HepG2 (cell line): Measurements from ENCODE around the gene MYO15A. TPM values are rescaled to one million over a fixed set of nuclear protein-coding genes. Genes with fewer than 3 reads are reported as not detected.
A peak's percentile ranks its signal among the peaks of the same experiment; 100 is the strongest.

ENCODE experiments used
- DPF2 ChIP-seq: sonication (generic); formaldehyde crosslinking; IDR thresholded peaks from 2 replicates; pipeline ENCODE4 v1.4.0; 2020; ENCODE audit warnings: mild to moderate bottlenecking, low read depth, missing genetic modification reagents, borderline replicate concordance
- ERF ChIP-seq: IDR thresholded peaks from 2 replicates; pipeline ENCODE4 v1.6.1; 2018; ENCODE audit warnings: missing biosample characterization, missing genetic modification reagents
- IRF2 ChIP-seq: IDR thresholded peaks from 2 replicates; pipeline ENCODE4 v1.6.1; 2018; ENCODE audit warnings: missing genetic modification reagents, missing compliant biosample characterization
- PAF1 ChIP-seq: IDR thresholded peaks from 2 replicates; pipeline ENCODE4 v1.6.1; 2016; ENCODE audit warnings: missing genetic modification reagents, missing compliant biosample characterization
- RBM39 ChIP-seq: fragments of 200-400 bp; formaldehyde crosslinking; IDR thresholded peaks from one replicate; pipeline ENCODE4 v1.6.1; 2018; ENCODE audit warnings: antibody characterized with exemption, mild to moderate bottlenecking, low read depth, low read length; ENCODE audit not compliant: poor library complexity, severe bottlenecking
- SNRNP70 ChIP-seq: fragments of 200-400 bp; formaldehyde crosslinking; IDR thresholded peaks from 2 replicates; pipeline ENCODE4 v1.6.1; 2017; ENCODE audit warnings: mild to moderate bottlenecking, low read depth, low read length, moderate library complexity
- TAF15 ChIP-seq: fragments of 200-400 bp; formaldehyde crosslinking; IDR thresholded peaks from one replicate; pipeline ENCODE4 v1.6.1; 2018; ENCODE audit warnings: mild to moderate bottlenecking, low read depth, low read length; ENCODE audit not compliant: poor library complexity, severe bottlenecking
- TBX2 ChIP-seq: sonication (generic); formaldehyde crosslinking; IDR thresholded peaks from 2 replicates; pipeline ENCODE4 v1.5.0; 2020; ENCODE audit warnings: missing genetic modification reagents, mild to moderate bottlenecking, borderline replicate concordance
- ZNF431 ChIP-seq: sonication (generic); formaldehyde crosslinking; IDR thresholded peaks from 2 replicates; pipeline ENCODE4 v1.9.0; 2022; ENCODE audit warnings: missing genetic modification reagents, low read depth, mild to moderate bottlenecking, borderline replicate concordance
- ZNF605 ChIP-seq: sonication (generic); formaldehyde crosslinking; IDR thresholded peaks from 2 replicates; pipeline ENCODE4 v1.8.0; 2022; ENCODE audit warnings: mild to moderate bottlenecking, missing genetic modification reagents
- polyA plus RNA-seq, 8 experiments: library from polyadenylated mRNA; depleted of rRNA in 3 of 8; stranded (reverse) in 7 of 8; unstranded in 1 of 8; fragments of >200 nt; fragmentation: Illumina TruSeq in 4 of 8; extraction: Trizol in 4 of 8; gene quantifications; 2 replicates each; pipeline versions ENCODE4 v1.2.1 to v1.2.3, GENCODE V29; 2011 to 2016; ENCODE audit warnings: low read depth in 4 of 8, missing spikeins in 1 of 8, mixed read lengths in 1 of 8; ENCODE audit not compliant: insufficient read depth in 1 of 8
- total RNA-seq, 5 experiments: library from RNA; depleted of rRNA; stranded (reverse); fragments of >200 nt; fragmentation: Illumina TruSeq; extraction: Trizol; gene quantifications; 2 replicates each; pipeline ENCODE4 v1.2.3, GENCODE V29; 2016; ENCODE audit warnings: low read depth in 1 of 5
- TF ChIP-seq, protein P1 (sequence below): sonication (generic); formaldehyde crosslinking; IDR thresholded peaks from 2 replicates; pipeline ENCODE4 v1.8.1; 2023; ENCODE audit warnings: mild to moderate bottlenecking, inconsistent platforms, moderate library complexity, missing genetic modification reagents, borderline replicate concordance
- TF ChIP-seq, protein P2 (sequence below): sonication (generic); formaldehyde crosslinking; IDR thresholded peaks from 2 replicates; pipeline ENCODE4 v1.4.0; 2020; ENCODE audit warnings: low read depth, missing genetic modification reagents
- TF ChIP-seq, protein P3 (sequence below), 2 experiments: sonication (generic) in 1 of 2; formaldehyde crosslinking in 1 of 2; IDR thresholded peaks; 2 replicates each; pipeline versions ENCODE4 v1.4.0 to v1.6.1; 2018 to 2020; ENCODE audit warnings: missing genetic modification reagents in 2 of 2, borderline replicate concordance in 1 of 2, low read depth in 1 of 2, mild to moderate bottlenecking in 1 of 2, missing biosample characterization in 1 of 2
- TF ChIP-seq, protein P4 (sequence below): conservative IDR thresholded peaks from 2 replicates; pipeline ENCODE4 v1.6.1; 2018; ENCODE audit warnings: missing genetic modification reagents
- TF ChIP-seq, protein P5 (sequence below): sonication (generic); formaldehyde crosslinking; IDR thresholded peaks from 2 replicates; pipeline ENCODE4 v1.8.0; 2022; ENCODE audit warnings: missing genetic modification reagents, mild to moderate bottlenecking, inconsistent platforms, borderline replicate concordance
- TF ChIP-seq, protein P6 (sequence below): sonication (generic); formaldehyde crosslinking; IDR thresholded peaks from 2 replicates; pipeline ENCODE4 v1.4.0; 2020; ENCODE audit warnings: missing genetic modification reagents

Gene MYO15A
- total and polyA plus RNA-seq, 2 of the 13 experiments (the other 11 are each of a cell fraction or from before 2014, with no cell fraction given): 0.07 to 0.20 TPM

DNA sequence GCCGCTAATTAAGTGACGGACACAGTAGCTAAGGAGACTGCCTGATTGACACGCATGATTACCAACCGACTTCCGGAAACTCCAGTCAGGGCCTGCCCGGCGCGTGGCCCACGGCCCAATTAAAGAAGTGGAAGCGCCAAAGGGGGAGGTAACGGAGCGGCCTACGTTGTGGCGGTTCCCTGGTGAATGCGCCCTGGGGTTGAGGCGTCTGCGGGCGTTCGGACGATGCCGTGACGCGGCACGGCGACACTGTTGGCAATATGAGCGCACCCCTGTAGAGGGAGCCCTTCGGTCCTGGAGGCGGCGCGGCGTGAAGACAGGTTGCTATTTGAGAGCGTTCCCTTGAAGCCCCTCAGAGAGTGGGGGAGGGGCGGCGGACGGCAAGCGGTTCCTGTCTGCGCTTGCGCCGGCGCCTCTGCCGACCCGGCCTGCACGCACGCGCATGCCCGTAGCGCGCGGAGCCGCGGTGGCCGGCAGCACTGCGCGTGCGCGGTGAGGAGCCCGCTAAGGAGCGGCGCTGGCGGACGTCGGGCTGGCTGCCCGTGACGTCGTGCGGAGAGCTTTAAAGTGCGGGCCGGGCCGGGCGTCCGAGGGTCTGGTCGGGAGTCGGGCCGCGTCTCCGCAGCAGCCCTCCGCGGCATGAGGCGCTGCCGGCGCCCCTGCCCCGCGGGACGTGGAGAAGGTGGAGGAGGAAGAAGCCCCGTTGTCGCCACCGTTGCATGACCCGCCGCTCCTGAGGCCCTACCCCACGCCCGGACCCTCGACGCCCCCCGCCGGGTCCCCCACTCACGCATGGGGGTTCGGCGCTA lies 75.0 kb downstream of the MYO15A start, which contains the start of gene ALKBH5 (continued):
- TF ChIP-seq ZNF431 (CRISPR knock-in tag) (peak; percentile 32; the same call in 1 of the 2 replicates), SNRNP70 (no peak), TAF15 (peak; percentile 84), ERF (CRISPR knock-in tag) (peak; percentile 42), IRF2 (no peak), PAF1 (CRISPR knock-in tag) (no peak), TBX2 (CRISPR knock-in tag) (0 out of 2 replicates have a peak, but pooled peaks have one; percentile 7), DPF2 (CRISPR knock-in tag) (no peak), RBM39 (peak; percentile 57), ZNF605 (peak; percentile 83; the same call in 1 of the 2 replicates)
- TF ChIP-seq, protein P1, sequence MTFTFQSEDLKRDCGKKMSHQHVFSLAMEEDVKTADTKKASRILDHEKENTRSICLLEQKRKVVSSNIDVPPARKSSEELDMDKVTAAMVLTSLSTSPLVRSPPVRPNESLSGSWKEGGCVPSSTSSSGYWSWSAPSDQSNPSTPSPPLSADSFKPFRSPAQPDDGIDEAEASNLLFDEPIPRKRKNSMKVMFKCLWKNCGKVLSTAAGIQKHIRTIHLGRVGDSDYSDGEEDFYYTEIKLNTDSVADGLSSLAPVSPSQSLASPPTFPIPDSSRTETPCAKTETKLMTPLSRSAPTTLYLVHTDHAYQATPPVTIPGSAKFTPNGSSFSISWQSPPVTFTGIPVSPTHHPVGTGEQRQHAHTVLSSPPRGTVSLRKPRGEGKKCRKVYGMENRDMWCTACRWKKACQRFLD (CRISPR knock-in tag): peak; percentile 12; the same call in 1 of the 2 replicates
- TF ChIP-seq, protein P2, sequence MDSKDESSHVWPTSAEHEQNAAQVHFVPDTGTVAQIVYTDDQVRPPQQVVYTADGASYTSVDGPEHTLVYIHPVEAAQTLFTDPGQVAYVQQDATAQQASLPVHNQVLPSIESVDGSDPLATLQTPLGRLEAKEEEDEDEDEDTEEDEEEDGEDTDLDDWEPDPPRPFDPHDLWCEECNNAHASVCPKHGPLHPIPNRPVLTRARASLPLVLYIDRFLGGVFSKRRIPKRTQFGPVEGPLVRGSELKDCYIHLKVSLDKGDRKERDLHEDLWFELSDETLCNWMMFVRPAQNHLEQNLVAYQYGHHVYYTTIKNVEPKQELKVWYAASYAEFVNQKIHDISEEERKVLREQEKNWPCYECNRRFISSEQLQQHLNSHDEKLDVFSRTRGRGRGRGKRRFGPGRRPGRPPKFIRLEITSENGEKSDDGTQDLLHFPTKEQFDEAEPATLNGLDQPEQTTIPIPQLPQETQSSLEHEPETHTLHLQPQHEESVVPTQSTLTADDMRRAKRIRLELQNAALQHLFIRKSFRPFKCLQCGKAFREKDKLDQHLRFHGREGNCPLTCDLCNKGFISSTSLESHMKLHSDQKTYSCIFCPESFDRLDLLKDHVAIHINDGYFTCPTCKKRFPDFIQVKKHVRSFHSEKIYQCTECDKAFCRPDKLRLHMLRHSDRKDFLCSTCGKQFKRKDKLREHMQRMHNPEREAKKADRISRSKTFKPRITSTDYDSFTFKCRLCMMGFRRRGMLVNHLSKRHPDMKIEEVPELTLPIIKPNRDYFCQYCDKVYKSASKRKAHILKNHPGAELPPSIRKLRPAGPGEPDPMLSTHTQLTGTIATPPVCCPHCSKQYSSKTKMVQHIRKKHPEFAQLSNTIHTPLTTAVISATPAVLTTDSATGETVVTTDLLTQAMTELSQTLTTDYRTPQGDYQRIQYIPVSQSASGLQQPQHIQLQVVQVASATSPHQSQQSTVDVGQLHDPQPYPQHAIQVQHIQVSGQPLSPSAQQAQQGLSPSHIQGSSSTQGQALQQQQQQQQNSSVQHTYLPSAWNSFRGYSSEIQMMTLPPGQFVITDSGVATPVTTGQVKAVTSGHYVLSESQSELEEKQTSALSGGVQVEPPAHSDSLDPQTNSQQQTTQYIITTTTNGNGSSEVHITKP: peak; percentile 53; the same call in 1 of the 2 replicates
- TF ChIP-seq, protein P3, sequence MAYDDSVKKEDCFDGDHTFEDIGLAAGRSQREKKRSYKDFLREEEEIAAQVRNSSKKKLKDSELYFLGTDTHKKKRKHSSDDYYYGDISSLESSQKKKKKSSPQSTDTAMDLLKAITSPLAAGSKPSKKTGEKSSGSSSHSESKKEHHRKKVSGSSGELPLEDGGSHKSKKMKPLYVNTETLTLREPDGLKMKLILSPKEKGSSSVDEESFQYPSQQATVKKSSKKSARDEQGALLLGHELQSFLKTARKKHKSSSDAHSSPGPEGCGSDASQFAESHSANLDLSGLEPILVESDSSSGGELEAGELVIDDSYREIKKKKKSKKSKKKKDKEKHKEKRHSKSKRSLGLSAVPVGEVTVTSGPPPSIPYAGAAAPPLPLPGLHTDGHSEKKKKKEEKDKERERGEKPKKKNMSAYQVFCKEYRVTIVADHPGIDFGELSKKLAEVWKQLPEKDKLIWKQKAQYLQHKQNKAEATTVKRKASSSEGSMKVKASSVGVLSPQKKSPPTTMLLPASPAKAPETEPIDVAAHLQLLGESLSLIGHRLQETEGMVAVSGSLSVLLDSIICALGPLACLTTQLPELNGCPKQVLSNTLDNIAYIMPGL (CRISPR knock-in tag; IDR thresholded peaks at IDR 0.05; ENCODE audit: borderline replicate concordance in 1 of 2, low read depth in 1 of 2): peak in 1 of 2 experiments; percentile 72; a peak in 3 of 4 replicates
- TF ChIP-seq, protein P4, sequence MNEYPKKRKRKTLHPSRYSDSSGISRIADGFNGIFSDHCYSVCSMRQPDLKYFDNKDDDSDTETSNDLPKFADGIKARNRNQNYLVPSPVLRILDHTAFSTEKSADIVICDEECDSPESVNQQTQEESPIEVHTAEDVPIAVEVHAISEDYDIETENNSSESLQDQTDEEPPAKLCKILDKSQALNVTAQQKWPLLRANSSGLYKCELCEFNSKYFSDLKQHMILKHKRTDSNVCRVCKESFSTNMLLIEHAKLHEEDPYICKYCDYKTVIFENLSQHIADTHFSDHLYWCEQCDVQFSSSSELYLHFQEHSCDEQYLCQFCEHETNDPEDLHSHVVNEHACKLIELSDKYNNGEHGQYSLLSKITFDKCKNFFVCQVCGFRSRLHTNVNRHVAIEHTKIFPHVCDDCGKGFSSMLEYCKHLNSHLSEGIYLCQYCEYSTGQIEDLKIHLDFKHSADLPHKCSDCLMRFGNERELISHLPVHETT (CRISPR knock-in tag): no peak
- TF ChIP-seq, protein P5, sequence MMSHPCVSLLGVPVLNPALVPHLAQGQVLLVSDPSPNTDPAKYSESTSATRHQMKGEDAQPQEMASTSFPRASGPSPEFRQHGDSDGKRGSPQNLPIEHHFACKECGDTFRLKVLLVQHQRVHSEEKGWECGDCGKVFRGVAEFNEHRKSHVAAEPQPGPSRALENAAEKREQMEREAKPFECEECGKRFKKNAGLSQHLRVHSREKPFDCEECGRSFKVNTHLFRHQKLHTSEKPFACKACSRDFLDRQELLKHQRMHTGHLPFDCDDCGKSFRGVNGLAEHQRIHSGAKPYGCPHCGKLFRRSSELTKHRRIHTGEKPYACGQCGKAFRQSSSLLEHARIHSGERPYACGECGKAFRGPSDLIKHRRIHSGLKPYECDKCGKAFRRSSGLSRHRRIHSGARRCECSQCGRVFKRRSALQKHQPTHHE: peak; percentile 71; the same call in 1 of the 2 replicates
- TF ChIP-seq, protein P6, sequence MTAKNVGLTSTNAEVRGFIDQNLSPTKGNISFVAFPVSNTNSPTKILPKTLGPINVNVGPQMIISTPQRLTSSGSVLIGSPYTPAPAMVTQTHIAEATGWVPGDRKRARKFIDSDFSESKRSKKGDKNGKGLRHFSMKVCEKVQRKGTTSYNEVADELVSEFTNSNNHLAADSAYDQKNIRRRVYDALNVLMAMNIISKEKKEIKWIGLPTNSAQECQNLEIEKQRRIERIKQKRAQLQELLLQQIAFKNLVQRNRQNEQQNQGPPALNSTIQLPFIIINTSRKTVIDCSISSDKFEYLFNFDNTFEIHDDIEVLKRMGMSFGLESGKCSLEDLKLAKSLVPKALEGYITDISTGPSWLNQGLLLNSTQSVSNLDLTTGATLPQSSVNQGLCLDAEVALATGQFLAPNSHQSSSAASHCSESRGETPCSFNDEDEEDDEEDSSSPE (CRISPR knock-in tag): peak; percentile 69
